Astrocyte of the hippocampus (primary cell): ENCODE results near the gene MGLL.

Experiments used
- DNase-seq: peaks from one replicate; pipeline ENCODE4 v3.0.0; 2011; ENCODE audit warnings: low read depth, low spot score

Gene MGLL

DNA sequence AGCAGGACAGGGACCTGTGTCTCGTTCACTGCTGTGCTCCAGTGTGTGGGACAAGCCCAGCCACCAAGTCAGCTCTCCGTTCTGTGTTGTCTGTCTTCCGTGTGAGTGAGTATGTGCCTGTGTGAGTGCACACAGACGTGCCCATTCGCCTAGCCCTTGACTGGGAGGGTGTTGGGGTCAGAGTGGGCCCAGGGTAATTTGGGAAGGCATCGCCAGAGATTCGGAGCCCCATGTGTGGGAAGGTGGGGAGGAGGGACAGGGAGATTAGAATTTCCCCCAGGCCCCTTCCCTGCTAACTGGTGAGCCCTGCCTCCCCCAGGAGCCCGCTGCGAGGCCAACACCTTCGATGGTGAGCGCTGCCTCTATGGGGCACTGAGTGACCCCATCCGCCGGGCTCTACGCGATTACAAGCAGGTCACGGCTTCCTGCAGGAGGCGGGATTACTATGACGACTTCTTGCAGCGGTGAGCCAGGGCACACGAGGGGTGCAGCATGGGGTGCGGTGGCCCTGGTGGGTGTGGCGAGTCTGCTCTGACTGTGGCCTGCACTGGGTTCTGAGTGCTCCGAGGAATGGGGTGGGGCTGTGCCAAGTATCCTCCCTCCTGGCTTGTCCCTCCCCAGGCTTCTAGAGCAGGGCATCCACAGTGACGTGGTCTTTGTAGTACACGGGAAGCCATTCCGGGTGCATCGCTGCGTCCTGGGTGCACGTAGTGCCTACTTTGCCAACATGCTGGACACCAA is 146.5 kb downstream of the MGLL start:
- no peak for DNase-seq

DNA sequence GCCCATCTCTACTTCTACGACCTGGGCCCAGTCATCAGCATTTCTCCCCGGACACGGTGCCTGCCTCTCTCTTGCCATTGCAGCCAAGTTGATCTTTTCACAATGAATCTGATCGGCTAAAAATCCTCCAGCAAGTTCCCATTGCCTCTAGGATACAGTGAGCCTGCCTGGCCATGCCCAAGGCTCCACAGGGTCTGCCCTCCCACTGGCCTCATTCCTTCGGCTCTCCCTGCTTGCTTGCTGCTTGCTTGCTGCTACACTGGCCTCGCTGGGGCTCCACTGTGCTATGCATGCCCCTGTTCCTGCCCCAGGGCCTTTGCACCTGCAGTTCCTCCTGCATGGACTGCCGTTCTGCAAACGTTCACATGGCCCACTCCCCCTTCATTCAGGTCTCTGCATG is 147.5 kb downstream of the MGLL start:
- no peak for DNase-seq

GRCh38 chr3:127674101-127674721 is 148.1 kb downstream of the MGLL start:
- no peak for DNase-seq

GRCh38 chr3:127673191-127674100 is 148.9 kb downstream of the MGLL start:
- DNase-seq, result peak; percentile 77

GRCh38 chr3:127672429-127673190 is 149.7 kb downstream of the MGLL start, which contains the start of gene ABTB1:
Gene ABTB1, plus strand, starts transcription at chr3:127672952. Its CDS starts 74 bp downstream, at chr3:127673026.
- DNase-seq, result peak; percentile 89

- DNase-seq, result peak; percentile 33
These were observed 150.5 kb downstream of the MGLL start for GRCh38 chr3:127671523-127672428.

DNA sequence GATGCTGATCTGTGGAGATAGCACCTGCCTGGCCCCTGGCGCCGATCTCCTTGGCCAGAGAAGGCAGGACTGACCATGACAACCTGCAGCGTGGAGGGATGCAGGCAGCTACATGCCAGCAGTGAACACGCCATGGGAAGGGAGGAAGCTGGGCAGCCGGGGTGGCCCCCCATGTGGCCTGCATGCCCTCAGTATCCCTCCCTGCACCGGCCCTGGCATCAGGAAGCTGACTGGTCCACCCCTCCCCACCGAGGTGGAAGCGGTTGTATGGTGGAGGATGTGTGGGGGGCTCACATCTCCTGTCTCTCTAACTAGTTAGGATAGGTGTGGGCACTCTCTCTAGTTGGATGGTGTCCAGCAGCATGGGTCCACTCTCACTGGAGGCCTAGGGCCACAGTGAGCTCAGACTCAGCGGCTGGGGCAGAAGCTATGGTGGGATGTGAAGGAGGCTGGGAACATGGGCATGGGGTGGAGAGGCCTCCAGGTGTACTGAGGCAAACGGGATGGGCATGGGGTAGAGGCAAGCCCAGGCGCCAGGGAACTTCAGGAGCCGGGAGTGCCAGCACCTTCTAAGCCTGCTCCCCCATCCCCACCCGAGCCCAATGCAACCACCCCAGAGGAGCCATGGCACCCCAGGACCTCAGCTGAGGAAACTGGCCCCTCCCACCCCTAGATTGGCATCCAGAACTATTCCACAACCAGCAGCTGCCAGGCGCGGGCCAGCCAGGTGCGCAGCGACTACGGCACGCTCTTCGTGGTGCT is 151.4 kb downstream of the MGLL start:
- no peak for DNase-seq

DNA sequence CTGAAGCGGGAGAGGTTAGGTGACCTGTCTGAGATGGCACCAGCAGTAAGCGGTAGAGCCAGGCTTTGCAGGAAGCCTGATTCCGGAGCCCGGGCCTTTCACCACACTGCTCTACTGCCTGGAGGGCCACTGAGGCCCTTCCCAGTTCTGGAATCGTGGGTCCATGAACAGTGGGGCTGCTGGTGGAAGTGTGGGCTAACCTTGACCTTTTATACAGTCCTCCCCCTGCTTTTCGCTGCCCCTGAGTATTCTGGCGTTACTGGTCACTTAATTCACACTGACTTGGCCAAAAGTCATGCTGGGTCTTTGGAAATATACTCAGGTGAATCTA is 152.1 kb downstream of the MGLL start:
- no peak for DNase-seq

GRCh38 chr3:127669541-127670228 is 152.6 kb downstream of the MGLL start:
- no peak for DNase-seq

DNA sequence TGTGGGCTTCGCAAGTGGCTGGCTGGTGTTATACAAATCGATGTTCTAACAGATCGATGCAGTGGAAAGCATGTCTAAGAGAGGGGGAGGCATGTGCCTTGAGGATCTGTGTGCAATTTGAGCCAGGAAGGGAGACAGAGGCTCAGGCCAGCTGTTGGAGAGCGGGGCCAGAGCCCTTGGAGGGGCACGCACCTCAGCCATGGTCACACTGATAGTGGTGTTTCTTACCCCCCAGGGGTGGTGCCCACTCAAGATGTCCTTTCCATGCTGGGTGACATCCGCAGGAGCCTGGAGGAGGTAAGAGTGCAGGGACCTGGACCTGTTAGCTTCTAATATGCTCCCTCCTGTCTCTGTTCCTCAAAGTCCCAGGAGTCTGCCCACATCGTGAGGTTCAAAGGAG is 153.4 kb downstream of the MGLL start:
- no peak for DNase-seq

GRCh38 chr3:127667119-127667681 is 155.1 kb downstream of the MGLL start:
- peak; percentile 12 for DNase-seq

DNA sequence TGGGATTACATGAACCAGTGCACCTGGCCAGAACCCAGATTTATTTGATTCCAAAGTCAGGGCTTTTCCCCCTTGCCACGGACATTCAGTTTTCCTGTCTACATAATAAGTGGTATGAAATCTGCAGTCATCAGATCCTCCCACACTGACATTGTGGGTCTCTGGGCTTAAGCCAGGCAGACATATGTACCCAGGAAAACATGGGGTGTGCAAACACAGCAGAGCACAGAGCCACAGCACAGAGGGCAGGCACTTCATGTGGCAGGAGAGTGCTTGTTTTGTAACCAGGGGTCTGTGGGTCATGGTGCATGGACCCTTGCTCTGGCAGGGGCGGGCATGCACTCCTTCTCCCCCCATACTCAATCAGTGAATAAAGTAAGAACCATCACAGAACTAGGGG is 155.6 kb downstream of the MGLL start:
- DNase-seq, result no peak

DNA sequence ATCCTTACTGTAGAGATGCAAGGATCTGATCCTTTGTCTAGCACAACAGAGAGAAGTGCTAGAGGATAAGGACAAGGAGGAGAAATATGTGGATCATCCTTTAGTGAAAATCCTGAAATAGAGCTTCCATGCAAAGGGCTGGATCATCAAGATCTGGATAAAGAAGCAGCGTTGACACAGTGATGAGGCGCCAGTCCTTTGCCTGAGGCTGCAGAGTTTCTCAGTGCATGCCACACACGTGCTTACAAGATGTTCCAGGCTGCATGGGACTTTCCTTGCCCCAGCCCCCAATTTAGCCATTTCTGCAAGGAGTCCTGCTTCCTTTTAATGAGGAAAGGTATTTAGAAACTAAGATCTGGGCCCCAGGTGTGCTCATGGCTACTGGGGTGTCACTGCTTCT is 156.7 kb downstream of the MGLL start:
- DNase-seq, result no peak

DNA sequence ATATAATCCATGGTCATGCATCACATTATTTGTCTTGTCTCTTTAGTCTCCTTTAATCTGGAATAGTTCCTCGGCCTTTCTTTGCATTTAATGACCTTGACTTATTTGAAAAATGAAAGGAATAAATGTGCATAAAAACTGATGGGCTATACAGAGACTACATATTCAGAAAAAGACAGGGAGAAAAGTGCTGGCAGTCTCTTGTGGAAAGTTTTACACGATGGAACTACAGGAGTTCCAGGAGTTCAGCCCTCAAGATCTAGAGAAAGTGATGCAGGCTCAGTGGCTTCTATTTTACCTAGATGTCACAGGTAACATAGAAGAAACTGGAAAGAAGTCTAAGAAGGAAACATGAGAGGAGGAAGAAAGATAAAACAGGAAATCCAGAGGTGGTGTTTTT is 157.2 kb downstream of the MGLL start:
- no peak for DNase-seq

- DNase-seq, result no peak
These were observed 159.2 kb downstream of the MGLL start for GRCh38 chr3:127663151-127663550.

- DNase-seq, result no peak
These were observed 160.3 kb downstream of the MGLL start for GRCh38 chr3:127662001-127662469.

GRCh38 chr3:127661600-127661999 is 160.7 kb downstream of the MGLL start:
- no peak for DNase-seq

- DNase-seq, result no peak
These were observed 161.6 kb downstream of the MGLL start for GRCh38 chr3:127660621-127661251.
